ENCODE data around the gene TSSC4. TPM values are rescaled to one million over a fixed set of nuclear protein-coding genes. Genes with fewer than 3 reads are reported as not detected.

The TSSC4 gene
- total and polyA plus RNA-seq, 8 donors = 9.4 to 147 (median 53.2) TPM

- Histone ChIP-seq H3K36me3 (no peaks in the 10 kb centered on the region), H3K4me3 (no peak overlapping the region), H3K27ac (no peak overlapping the region), H3K4me1 (no peaks in the 10 kb centered on the region), H3K9me3 (no peaks in the 10 kb centered on the region), H3K27me3 (peaks cover 0 to 17% (median 0%) of the 10 kb centered on the region in 3 donors)
- TF ChIP-seq EP300 (IDR thresholded peaks at IDR 0.05) (no peak), CTCF (IDR thresholded peaks at IDR 0.05) (no peak), POLR2AphosphoS5 (IDR thresholded peaks at IDR 0.05) (no peak), POLR2A (IDR thresholded peaks at IDR 0.05) (no peak)
- intact Hi-C loops (cut with DNase I; ENCODE audit: low total_unique reads) = loop anchor here (5.0 kb wide), 1 partner anchor 93 kb away; no protein-coding TSS in a partner anchor
- 84 to 87% (median 86%) methylated on average over 11 of the region's 11 CpGs for WGBS, 5 donors
- no peak for DNase-seq
Observed at GRCh38 chr11:2434506-2435255, 34.1 kb downstream of the TSSC4 start.

GRCh38 chr11:2435288-2436012 is 34.9 kb downstream of the TSSC4 start:
- Histone ChIP-seq H3K9me3 (no peaks in the 10 kb centered on the region), H3K4me1 (no peaks in the 10 kb centered on the region), H3K4me3 (no peak overlapping the region), H3K27ac (no peak overlapping the region), H3K36me3 (no peaks in the 10 kb centered on the region), H3K27me3 (peaks cover 0 to 22% (median 0%) of the 10 kb centered on the region in 3 donors)
- DNase-seq = no peak
- no peak for TF ChIP-seq CTCF (IDR thresholded peaks at IDR 0.05)
- no peak for TF ChIP-seq EP300 (IDR thresholded peaks at IDR 0.05)
- TF ChIP-seq POLR2A (IDR thresholded peaks at IDR 0.05) = no peak
- TF ChIP-seq POLR2AphosphoS5 (IDR thresholded peaks at IDR 0.05) = no peak
- intact Hi-C loops (cut with DNase I; ENCODE audit: low total_unique reads) = no loop called here
- 88 to 94% (median 90%) methylated on average over 12 of the region's 12 CpGs for WGBS, 5 donors

- intact Hi-C loops (cut with DNase I; ENCODE audit: low total_unique reads) = no loop called here
- H3K9me3 ChIP-seq = no peaks in the 10 kb centered on the region
- no peaks in the 10 kb centered on the region for H3K36me3 ChIP-seq
- no peak for TF ChIP-seq POLR2A (IDR thresholded peaks at IDR 0.05)
- TF ChIP-seq CTCF (IDR thresholded peaks at IDR 0.05) = no peak
- TF ChIP-seq POLR2AphosphoS5 (IDR thresholded peaks at IDR 0.05) = no peak
- TF ChIP-seq EP300 (IDR thresholded peaks at IDR 0.05) = no peak
- H3K27me3 ChIP-seq = peaks cover 0 to 28% (median 0%) of the 10 kb centered on the region in 3 donors
- H3K4me1 ChIP-seq = no peaks in the 10 kb centered on the region
- WGBS, 5 donors = 71 to 86% (median 79%) methylated on average over 8 to 10 of the region's 10 CpGs
- H3K4me3 ChIP-seq = no peak overlapping the region
- no peak for DNase-seq
- H3K27ac ChIP-seq = no peak overlapping the region
Observed at GRCh38 chr11:2436013-2436520, 35.5 kb downstream of the TSSC4 start.

- TF ChIP-seq POLR2AphosphoS5 (IDR thresholded peaks at IDR 0.05) (no peak), EP300 (IDR thresholded peaks at IDR 0.05) (no peak), CTCF (IDR thresholded peaks at IDR 0.05) (no peak), POLR2A (IDR thresholded peaks at IDR 0.05) (no peak)
- no peak for DNase-seq
- Histone ChIP-seq H3K4me1 (no peaks in the 10 kb centered on the region), H3K27me3 (peaks cover 0 to 33% (median 0%) of the 10 kb centered on the region in 3 donors), H3K36me3 (no peaks in the 10 kb centered on the region), H3K27ac (no peak overlapping the region), H3K4me3 (no peak overlapping the region), H3K9me3 (no peaks in the 10 kb centered on the region)
- intact Hi-C loops (cut with DNase I; ENCODE audit: low total_unique reads) = no loop called here
- WGBS, 5 donors = 87 to 93% (median 91%) methylated on average over 10 to 13 of the region's 13 CpGs
Observed at GRCh38 chr11:2436521-2437031, 36.0 kb downstream of the TSSC4 start.

All from stomach (tissue), 9 donors.